Upper lobe of left lung (tissue), 4 donors: Measurements from ENCODE around the gene RASA3.

ENCODE experiments used
- CTCF ChIP-seq, 6 experiments: fragments of 450-650 bp in 4 of 6; fragments of 200-600 bp in 2 of 6; sonication (generic) in 2 of 6; IDR thresholded peaks; one replicate each; pipeline ENCODE4 v1.5.1; 2016 to 2019; ENCODE audit warnings: antibody characterized with exemption in 6 of 6
- POLR2A ChIP-seq, 4 donors: fragments of 450-650 bp; IDR thresholded peaks; one replicate each; pipeline ENCODE4 v1.5.1; 2016 to 2017; ENCODE audit warnings: antibody characterized with exemption in 4 of 4, mild to moderate bottlenecking in 2 of 4
- POLR2AphosphoS5 ChIP-seq, 2 donors: sonication (generic); formaldehyde crosslinking; IDR thresholded peaks; one replicate each; pipeline ENCODE4 v1.5.1; 2017; ENCODE audit warnings: antibody characterized with exemption in 2 of 2

DNA sequence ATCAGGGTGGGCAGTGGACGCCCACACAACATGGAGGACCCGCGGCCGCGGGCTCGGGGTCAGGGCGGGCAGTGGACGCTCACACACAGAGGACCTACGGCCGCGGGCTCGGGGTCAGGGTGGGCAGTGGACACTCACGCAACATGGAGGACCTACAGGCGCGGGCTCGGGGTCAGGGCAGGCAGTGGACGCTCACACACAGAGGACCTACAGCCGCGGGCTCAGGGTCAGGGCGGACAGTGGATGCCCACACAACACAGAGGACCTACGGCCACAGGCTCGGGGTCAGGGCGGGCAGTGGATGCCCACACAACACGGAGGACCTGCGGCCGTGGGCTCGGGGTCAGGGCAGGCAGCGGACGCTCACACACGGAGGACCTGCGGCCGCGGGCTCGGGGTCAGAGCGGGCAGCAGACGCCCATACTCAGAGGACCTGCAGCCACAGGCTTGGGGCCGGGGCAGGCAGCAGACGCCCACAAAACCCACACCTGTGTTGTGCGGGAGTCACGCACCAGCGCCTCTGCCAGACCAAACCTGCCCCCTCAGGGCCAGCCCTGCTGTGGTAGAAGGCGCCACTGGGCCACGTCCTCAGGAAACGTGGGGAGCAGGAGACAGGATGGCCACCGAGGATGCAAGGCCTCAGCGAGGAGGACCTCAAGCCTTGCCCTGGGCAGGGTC is 131.0 kb downstream of the RASA3 start:
- TF ChIP-seq CTCF (IDR thresholded peaks at IDR 0.05) (no peak), POLR2A (IDR thresholded peaks at IDR 0.05) (no peak), POLR2AphosphoS5 (IDR thresholded peaks at IDR 0.05) (no peak)
